Stimulated activated CD8-positive, alpha-beta memory T cell treated with anti-CD3 and anti-CD28 coated beads, Interleukin-12 subunit alpha, Interleukin-12 subunit beta, amount 100 ng/mL, for 4 hours (primary cell): Measurements from ENCODE around the gene SLC22A1.
"Not testable (repeated sequence)": the region's sequence is repeated elsewhere in the genome, so short reads cannot be mapped to it uniquely, and the experiment has no call there.

Experiments used
- DNase-seq: peaks from one replicate; pipeline ENCODE4 v3.0.0-alpha.2; 2020; ENCODE audit warnings: low read depth

SLC22A1 gene

DNA sequence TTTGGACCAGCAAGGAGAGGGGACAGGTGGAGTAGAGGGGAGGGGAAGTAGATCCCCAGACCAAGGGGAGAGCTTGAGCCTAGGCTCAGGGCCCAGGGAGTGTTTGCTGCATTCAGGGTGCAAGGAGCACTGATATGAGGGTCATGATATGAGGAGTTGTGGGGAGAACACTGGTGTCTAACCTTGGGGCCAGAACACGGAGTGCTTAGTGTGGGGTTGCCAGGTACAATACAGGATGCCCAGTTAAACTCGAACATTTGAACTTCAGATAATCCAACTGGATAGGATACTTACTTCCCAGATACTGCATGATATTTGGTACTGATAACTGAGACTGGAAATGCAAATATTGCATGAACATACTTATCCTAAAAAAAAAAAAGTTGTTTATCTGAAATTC, 2.4 kb downstream of the SLC22A1 start:
- no peak for DNase-seq

GRCh38 chr6:160124605-160125004, 3.0 kb downstream of the SLC22A1 start:
- DNase-seq: no peak

DNA sequence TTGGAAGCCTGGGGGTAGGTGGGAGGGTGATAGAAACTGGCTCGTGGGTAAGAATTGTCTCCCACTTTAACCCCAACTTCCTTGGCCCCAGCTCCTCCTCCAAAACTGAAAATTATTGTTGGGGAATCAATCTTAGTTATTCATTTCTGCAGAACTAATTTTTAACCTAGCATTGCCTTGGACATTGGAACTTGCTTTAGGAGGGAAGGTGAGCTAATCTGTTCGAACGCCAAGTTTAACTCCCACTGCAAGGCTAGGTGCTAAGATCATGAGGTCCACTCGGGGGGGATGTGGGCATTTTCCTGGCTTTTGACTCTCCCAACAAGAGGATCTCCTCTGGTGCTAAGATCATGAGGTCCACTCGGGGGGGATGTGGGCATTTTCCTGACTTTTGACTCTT, 3.5 kb downstream of the SLC22A1 start:
- DNase-seq: not testable (repeated sequence)

DNA sequence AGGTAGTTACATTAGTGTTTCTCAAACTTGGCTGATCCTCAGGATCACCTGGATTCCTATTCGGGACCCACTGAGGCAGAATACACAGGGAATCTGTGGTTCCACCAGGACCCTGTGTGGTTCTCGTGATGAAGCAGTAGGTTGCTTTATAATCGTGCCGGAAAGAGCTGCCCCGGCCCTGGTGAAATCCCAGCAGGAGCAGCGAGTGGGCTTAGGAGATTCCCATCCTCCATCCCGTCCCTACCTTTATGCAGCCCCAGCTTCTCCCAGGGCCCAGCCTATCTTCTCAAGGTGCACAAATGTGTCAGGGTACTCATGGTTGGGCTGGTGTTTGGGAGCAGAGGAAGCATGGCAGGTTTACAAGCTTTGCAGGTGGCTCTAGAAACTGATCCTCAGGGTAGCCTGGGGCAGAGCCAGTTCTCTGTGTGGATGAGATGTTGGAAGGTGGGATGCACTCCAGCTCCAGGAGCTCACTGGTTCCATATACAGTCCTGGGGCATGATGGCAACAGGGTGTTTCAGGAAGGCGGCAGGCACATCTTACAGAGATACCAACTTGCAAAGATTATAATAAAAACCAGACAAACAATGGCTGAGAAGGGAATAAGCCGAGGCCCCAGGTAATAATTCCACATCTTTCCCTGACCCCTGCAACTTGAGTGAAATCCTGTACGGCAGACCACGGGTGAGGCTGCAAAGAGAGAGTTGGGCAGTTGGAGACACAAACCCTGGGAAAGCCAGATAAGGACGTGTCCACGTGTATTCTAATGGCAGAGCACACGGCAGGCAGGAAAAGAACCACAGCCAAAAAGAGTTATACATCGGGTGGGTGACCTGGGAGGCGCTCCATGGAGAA, 5.9 kb downstream of the SLC22A1 start:
- no peak for DNase-seq

DNA sequence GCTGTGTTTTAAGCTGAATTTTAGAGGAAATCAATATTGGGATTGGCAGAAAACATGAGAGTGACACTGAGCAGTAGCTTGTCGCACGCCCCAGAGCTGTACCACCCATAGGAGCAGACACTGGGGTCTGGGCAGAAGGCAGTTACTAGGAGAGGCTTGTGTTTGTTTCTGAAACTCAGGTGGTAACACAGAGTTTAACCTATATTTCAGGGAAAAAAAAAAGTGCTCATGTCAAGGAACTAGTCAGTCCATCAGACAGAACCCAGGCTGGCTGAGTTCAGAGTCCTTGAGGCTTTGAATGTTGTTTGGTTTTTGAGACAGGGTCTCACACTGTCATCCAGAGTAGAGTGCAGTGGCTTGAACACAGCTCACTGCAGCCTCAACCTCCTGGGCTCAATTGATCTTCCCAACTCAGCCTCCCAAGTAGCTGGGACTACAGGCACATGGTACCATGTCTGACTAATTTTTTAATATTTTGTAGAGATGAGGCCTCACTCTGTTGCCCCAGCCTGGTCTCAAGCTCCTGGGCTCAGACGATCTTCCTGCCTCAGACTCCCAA, 6.6 kb downstream of the SLC22A1 start:
- no peak for DNase-seq

- DNase-seq: no peak
Observed at GRCh38 chr6:160128879-160129516, 7.4 kb downstream of the SLC22A1 start.

- DNase-seq: no peak
Observed at GRCh38 chr6:160129881-160130615, 8.4 kb downstream of the SLC22A1 start.

- no peak for DNase-seq
Observed at GRCh38 chr6:160130729-160131484, 9.3 kb downstream of the SLC22A1 start.

DNA sequence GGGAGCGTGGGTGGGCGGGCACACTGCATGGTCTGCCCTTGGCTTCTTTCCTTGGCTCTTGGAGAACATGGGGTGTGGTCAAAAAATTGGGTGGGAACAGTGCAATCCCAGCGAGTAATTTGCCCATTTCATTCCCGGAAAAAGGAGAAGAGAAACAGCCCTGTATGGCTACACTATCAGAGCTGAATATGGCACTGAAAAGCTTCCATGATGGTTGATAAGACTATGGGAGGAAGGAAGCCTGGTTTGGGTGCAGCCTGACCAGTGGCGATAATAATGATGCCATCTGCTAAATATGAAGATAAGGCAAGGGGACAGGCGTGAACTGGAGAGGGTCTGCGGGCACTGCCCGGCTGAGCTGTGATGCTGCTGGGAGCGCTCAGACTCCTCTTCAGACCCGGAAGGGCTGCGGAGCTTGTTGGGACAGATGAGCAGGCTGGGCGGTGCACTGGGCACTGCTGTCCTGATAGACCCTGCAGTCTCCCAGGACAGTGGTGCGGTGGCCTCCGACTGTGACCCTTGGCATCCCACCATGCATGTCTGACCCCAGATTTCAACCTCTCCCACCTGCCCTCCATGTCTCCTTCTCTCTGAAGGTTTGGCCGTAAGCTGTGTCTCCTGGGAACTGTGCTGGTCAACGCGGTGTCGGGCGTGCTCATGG, 10.2 kb downstream of the SLC22A1 start:
- DNase-seq: no peak

GRCh38 chr6:160132297-160132637, 10.7 kb downstream of the SLC22A1 start:
- no peak for DNase-seq

GRCh38 chr6:160132776-160133338, 11.2 kb downstream of the SLC22A1 start:
- DNase-seq: no peak

DNA sequence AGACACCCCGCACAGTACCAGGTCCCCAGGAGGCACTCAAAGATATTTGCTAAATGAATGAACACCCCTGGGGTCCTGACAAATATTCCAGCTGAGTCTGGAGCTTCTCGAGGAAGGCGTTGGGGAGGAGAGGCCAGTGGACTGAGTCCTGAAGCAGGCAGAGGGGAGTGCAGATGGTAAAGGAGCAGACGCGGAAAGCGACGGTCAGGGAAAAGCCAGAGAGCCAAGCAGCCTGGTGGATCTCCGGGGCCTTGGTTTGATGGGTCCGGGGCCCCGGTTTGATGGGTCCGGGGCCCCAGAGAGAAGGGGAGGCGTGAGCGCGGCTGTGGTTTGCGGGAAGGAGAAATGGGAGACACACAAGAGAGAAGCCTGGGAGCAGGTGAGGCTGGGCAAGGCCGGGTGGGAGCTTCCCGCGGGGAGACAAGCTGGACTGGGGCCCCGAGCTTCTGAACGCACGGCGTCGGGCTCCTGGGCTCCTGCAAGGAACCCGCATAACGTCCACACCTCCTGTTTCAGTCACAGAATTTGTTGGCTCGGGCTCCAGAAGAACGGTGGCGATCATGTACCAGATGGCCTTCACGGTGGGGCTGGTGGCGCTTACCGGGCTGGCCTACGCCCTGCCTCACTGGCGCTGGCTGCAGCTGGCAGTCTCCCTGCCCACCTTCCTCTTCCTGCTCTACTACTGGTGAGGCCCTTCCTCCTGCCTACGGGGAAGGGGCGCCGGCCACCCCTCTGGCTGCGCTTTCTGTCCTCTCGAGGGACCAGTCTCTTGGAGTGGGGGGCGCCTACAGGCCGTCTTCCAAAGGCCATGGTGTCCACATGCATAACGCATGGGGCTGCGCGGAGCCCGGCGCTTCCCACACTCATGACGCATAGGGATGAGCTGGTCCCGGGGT, 12.1 kb downstream of the SLC22A1 start:
- DNase-seq: no peak

GRCh38 chr6:160134337-160134751, 12.7 kb downstream of the SLC22A1 start:
- not testable (repeated sequence) for DNase-seq

- no peak for DNase-seq
Observed at GRCh38 chr6:160134779-160135547, 13.3 kb downstream of the SLC22A1 start.

- no peak for DNase-seq
Observed at GRCh38 chr6:160135907-160136655, 14.5 kb downstream of the SLC22A1 start.

DNA sequence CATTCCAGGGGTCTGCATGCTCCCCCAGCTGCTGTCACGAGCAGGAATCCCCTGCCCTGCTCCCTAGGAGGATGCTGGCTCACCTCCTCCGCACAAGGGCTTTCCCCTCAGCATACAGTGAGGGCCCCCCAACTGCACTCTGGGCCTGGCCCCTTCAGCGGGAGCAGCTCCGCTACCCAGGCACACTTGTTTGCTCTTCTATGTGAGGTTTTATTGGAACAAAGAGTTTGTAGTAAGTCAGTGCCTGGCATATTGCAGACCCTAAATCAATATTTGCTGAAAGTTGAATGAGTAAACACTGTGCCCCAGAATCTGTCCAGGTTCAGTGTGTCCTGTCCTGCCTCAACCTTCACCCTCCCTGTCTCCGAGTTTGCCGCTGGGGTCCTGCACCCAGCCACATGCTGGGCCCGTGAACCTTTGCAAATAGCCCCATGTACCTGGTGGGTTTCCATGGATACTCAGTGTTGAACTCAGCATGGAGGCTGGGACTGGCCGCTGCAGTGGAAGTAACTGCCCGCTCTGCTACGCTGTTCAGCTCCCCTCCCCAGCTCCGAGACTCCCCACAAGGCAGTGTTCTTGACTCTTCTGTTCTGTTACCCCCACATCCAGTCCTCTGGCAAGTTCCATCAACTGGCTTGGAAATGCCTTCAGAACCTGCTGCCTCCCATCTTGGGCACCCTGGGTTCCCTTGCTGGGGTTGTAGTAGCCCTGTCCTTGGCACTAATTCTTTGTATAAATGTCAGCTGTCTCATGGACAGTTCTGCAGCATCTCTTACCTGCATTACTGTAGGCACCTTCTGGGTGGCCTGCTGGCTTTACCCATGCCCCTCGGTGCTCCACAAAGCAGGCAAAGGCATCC, 15.7 kb downstream of the SLC22A1 start:
- no peak for DNase-seq
